GM19351 (cell line): ENCODE measurements around the gene DNAAF9.

ENCODE experiments used
- ATAC-seq: cut with Tn5 transposase; IDR thresholded peaks from one replicate; pipeline ENCODE4 v1.9.1; 2021; ENCODE audit warnings: mild to moderate bottlenecking, moderate library complexity; ENCODE audit not compliant: unreplicated experiment

The DNAAF9 gene

GRCh38 chr20:3412600-3413392 lies 5.3 kb upstream of the DNAAF9 start:
- no peak for ATAC-seq

GRCh38 chr20:3410464-3410863 lies 3.0 kb upstream of the DNAAF9 start:
- ATAC-seq, result no peak

- ATAC-seq, result no peak
Measured at GRCh38 chr20:3409417-3409816, 1.9 kb upstream of the DNAAF9 start.

- peak; percentile 63 for ATAC-seq
Measured at GRCh38 chr20:3407771-3408637, 535 bp upstream of the DNAAF9 start.

GRCh38 chr20:3406481-3407039 lies 909 bp downstream of the DNAAF9 start:
- ATAC-seq, result no peak

- ATAC-seq, result no peak
Measured at GRCh38 chr20:3405696-3406358, 1.6 kb downstream of the DNAAF9 start.

- no peak for ATAC-seq
Measured at GRCh38 chr20:3405139-3405538, 2.3 kb downstream of the DNAAF9 start.

GRCh38 chr20:3404402-3404801 lies 3.1 kb downstream of the DNAAF9 start:
- ATAC-seq, result no peak

GRCh38 chr20:3403741-3404140 lies 3.7 kb downstream of the DNAAF9 start:
- ATAC-seq, result no peak

- ATAC-seq, result no peak
Measured at GRCh38 chr20:3402453-3402852, 5.0 kb downstream of the DNAAF9 start.

GRCh38 chr20:3400260-3401155 lies 7.0 kb downstream of the DNAAF9 start:
- ATAC-seq, result no peak

- no peak for ATAC-seq
Measured at GRCh38 chr20:3398681-3399252, 8.7 kb downstream of the DNAAF9 start.

- no peak for ATAC-seq
Measured at GRCh38 chr20:3396492-3396891, 11.0 kb downstream of the DNAAF9 start.

GRCh38 chr20:3392756-3393155 lies 14.7 kb downstream of the DNAAF9 start:
- no peak for ATAC-seq

GRCh38 chr20:3390759-3391425 lies 16.6 kb downstream of the DNAAF9 start:
- no peak for ATAC-seq

GRCh38 chr20:3383878-3384495 lies 23.5 kb downstream of the DNAAF9 start:
- no peak for ATAC-seq

GRCh38 chr20:3382836-3383235 lies 24.6 kb downstream of the DNAAF9 start:
- no peak for ATAC-seq

GRCh38 chr20:3380228-3381070 lies 27.0 kb downstream of the DNAAF9 start:
- no peak for ATAC-seq
